Stimulated activated CD4-positive, alpha-beta T cell treated with anti-CD3 and anti-CD28 coated beads, TNF-alpha, amount 100 ng/mL, for 4 hours (primary cell): ENCODE measurements around the gene SRP9.
"Not testable (repeated sequence)": the region's sequence is repeated elsewhere in the genome, so short reads cannot be mapped to it uniquely, and the experiment has no call there.

ENCODE experiments used
- DNase-seq, 3 experiments: peaks; one replicate each; pipeline ENCODE4 v3.0.0-alpha.2; 2020; ENCODE audit warnings: low read depth in 3 of 3

Gene SRP9

GRCh38 chr1:225776294-225776693 lies 1.3 kb upstream of the SRP9 start:
- DNase-seq = no peak

- no peak for DNase-seq
Observed at GRCh38 chr1:225777058-225777582, 506 bp upstream of the SRP9 start.

- DNase-seq = no peak
Observed at GRCh38 chr1:225778337-225778669, 677 bp downstream of the SRP9 start.

- DNase-seq = not testable (repeated sequence)
Observed at GRCh38 chr1:225779165-225779564, 1.5 kb downstream of the SRP9 start.

GRCh38 chr1:225780134-225780533 lies 2.5 kb downstream of the SRP9 start:
- DNase-seq = no peak

- no peak for DNase-seq
Observed at GRCh38 chr1:225780630-225781029, 3.0 kb downstream of the SRP9 start.

- DNase-seq = not testable (repeated sequence)
Observed at GRCh38 chr1:225789142-225789541, 11.5 kb downstream of the SRP9 start.

GRCh38 chr1:225794954-225795353 lies 17.3 kb downstream of the SRP9 start:
- no peak for DNase-seq

- DNase-seq = not testable (repeated sequence)
Observed at GRCh38 chr1:225796097-225796496, 18.5 kb downstream of the SRP9 start.

- DNase-seq = not testable (repeated sequence)
Observed at GRCh38 chr1:225801146-225801545, 23.5 kb downstream of the SRP9 start.

- DNase-seq = no peak
Observed at GRCh38 chr1:225806249-225806648, 28.6 kb downstream of the SRP9 start.

- DNase-seq = not testable (repeated sequence)
Observed at GRCh38 chr1:225806736-225807135, 29.1 kb downstream of the SRP9 start.

- no peak for DNase-seq
Observed at GRCh38 chr1:225808136-225808535, 30.5 kb downstream of the SRP9 start.

- peak; percentile 23 to 50 (median 45) for DNase-seq
Observed at GRCh38 chr1:225809842-225810578, 32.4 kb downstream of the SRP9 start, which contains the start of gene EPHX1. TSS of gene EPHX1 (plus strand) at chr1:225810124. CDS start at chr1:225828730, 18,606 bp downstream.

- DNase-seq = not testable (repeated sequence)
Observed at GRCh38 chr1:225810579-225811538, 33.2 kb downstream of the SRP9 start.

- no peak for DNase-seq
Observed at GRCh38 chr1:225811622-225812487, 34.2 kb downstream of the SRP9 start.

GRCh38 chr1:225812488-225813213 lies 35.0 kb downstream of the SRP9 start:
- no peak for DNase-seq

- DNase-seq = no peak
Observed at GRCh38 chr1:225813214-225813964, 35.8 kb downstream of the SRP9 start.

GRCh38 chr1:225814381-225814780 lies 36.8 kb downstream of the SRP9 start:
- DNase-seq = no peak

- DNase-seq = not testable (repeated sequence)
Observed at GRCh38 chr1:225815090-225815489, 37.5 kb downstream of the SRP9 start.
